BE2C (cell line): Measurements from ENCODE around the gene FOSL2.

Source experiments
- DNase-seq: peaks from one replicate; pipeline ENCODE4 v3.0.0-alpha.2; 2020
- H3K27me3 ChIP-seq: fragments of 250-450 bp; sonication (Bioruptor Pico); 2 replicates; pipeline ENCODE4 v1.5.1; 2020; ENCODE audit warnings: mild to moderate bottlenecking
- H3K36me3 ChIP-seq: fragments of 250-450 bp; sonication (Bioruptor Pico); 2 replicates; pipeline ENCODE4 v1.5.1; 2020; ENCODE audit warnings: mild to moderate bottlenecking
- H3K4me1 ChIP-seq: fragments of 250-450 bp; sonication (Bioruptor Pico); 2 replicates; pipeline ENCODE4 v1.5.1; 2020
- H3K4me3 ChIP-seq: 2 replicates; pipeline ENCODE4 v1.5.1; 2011; ENCODE audit warnings: low read depth, low read length
- H3K9me3 ChIP-seq: fragments of 250-450 bp; sonication (Bioruptor Pico); 2 replicates; pipeline ENCODE4 v1.5.1; 2020
- TF ChIP-seq, protein P1 (sequence below): IDR thresholded peaks from 2 replicates; pipeline ENCODE4 v1.5.1; 2012; ENCODE audit warnings: mild to moderate bottlenecking, low read depth, low read length

FOSL2 gene

DNA sequence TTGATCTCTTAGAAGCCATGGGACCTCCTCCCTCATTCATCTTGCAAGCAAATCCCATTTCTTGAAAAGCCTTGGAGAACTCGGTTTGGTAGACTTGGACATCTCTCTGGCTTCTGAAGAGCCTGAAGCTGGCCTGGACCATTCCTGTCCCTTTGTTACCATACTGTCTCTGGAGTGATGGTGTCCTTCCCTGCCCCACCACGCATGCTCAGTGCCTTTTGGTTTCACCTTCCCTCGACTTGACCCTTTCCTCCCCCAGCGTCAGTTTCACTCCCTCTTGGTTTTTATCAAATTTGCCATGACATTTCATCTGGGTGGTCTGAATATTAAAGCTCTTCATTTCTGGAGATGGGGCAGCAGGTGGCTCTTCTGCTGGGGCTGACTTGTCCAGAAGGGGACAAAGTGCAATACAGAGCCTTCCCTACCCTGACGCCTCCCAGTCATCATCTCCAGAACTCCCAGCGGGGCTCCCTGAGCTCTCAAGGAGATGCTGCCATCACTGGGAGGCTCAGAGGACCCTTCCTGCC lies 20.0 kb downstream of the FOSL2 start:
- Histone ChIP-seq H3K4me1 (no peaks in the 10 kb centered on the region), H3K4me3 (no peak overlapping the region), H3K27me3 (no peaks in the 10 kb centered on the region), H3K9me3 (no peaks in the 10 kb centered on the region), H3K36me3 (peaks cover 70% of the 10 kb centered on the region)
- DNase-seq = no peak
- TF ChIP-seq, protein P1, sequence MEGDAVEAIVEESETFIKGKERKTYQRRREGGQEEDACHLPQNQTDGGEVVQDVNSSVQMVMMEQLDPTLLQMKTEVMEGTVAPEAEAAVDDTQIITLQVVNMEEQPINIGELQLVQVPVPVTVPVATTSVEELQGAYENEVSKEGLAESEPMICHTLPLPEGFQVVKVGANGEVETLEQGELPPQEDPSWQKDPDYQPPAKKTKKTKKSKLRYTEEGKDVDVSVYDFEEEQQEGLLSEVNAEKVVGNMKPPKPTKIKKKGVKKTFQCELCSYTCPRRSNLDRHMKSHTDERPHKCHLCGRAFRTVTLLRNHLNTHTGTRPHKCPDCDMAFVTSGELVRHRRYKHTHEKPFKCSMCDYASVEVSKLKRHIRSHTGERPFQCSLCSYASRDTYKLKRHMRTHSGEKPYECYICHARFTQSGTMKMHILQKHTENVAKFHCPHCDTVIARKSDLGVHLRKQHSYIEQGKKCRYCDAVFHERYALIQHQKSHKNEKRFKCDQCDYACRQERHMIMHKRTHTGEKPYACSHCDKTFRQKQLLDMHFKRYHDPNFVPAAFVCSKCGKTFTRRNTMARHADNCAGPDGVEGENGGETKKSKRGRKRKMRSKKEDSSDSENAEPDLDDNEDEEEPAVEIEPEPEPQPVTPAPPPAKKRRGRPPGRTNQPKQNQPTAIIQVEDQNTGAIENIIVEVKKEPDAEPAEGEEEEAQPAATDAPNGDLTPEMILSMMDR = no peak

GRCh38 chr2:28413152-28413898 lies 20.7 kb downstream of the FOSL2 start:
- TF ChIP-seq, protein P1 = peak; percentile 23; the same call in 1 of the 2 replicates
- Histone ChIP-seq H3K4me1 (no peaks in the 10 kb centered on the region), H3K9me3 (no peaks in the 10 kb centered on the region), H3K4me3 (no peak overlapping the region), H3K36me3 (peaks cover 63% of the 10 kb centered on the region), H3K27me3 (no peaks in the 10 kb centered on the region)
- peak; percentile 34 for DNase-seq

DNA sequence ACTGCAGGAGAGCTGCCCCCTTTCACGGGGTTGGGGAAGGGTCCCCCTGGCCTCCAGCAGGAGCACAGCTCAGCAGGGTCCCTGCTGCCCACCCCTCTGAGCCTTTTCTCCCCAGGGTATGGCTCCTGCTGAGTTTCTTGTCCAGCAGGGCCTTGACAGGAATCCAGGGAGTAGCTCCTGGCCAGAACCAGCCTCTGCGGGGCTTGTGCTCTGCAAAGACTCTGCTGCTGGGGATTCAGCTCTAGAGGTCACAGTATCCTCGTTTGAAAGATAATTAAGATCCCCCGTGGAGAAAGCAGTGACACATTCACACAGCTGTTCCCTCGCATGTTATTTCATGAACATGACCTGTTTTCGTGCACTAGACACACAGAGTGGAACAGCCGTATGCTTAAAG lies 21.2 kb downstream of the FOSL2 start:
- H3K4me3 ChIP-seq = no peak overlapping the region
- TF ChIP-seq, protein P1 = no peak

DNA sequence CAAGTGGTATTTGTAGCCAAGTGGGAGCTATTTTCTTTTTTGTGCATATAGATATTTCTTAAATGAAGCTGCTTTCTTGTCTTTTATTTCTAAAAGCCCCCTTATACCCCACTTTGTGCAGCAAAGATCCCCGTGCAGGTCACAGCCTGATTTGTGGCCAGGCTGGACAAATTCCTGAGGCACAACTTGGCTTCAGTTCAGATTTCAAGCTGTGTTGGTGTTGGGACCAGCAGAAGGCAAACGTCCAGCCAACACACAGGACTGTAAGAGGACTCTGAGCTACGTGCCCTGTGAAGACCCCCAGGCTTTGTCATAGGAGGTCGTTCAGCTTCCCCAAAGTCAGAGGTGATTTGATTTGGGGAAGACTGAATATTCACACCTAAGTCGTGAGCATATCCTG lies 21.9 kb downstream of the FOSL2 start:
- Histone ChIP-seq H3K4me3 (no peak overlapping the region), H3K36me3 (peaks cover 57% of the 10 kb centered on the region), H3K9me3 (no peaks in the 10 kb centered on the region), H3K27me3 (no peaks in the 10 kb centered on the region), H3K4me1 (no peaks in the 10 kb centered on the region)
- DNase-seq = no peak
- TF ChIP-seq, protein P1 = no peak

More for the DNA sequence above, 21.2 kb downstream of the FOSL2 start:
- H3K27me3 ChIP-seq = no peaks in the 10 kb centered on the region
- peaks cover 59% of the 10 kb centered on the region for H3K36me3 ChIP-seq
- H3K9me3 ChIP-seq = no peaks in the 10 kb centered on the region
- no peak for DNase-seq
- H3K4me1 ChIP-seq = no peaks in the 10 kb centered on the region

GRCh38 chr2:28415010-28415409 lies 22.4 kb downstream of the FOSL2 start:
- DNase-seq = no peak
- TF ChIP-seq, protein P1 = no peak
- Histone ChIP-seq H3K9me3 (no peaks in the 10 kb centered on the region), H3K4me1 (no peaks in the 10 kb centered on the region), H3K36me3 (peaks cover 57% of the 10 kb centered on the region), H3K27me3 (no peaks in the 10 kb centered on the region), H3K4me3 (no peak overlapping the region)

GRCh38 chr2:28415715-28416114 lies 23.1 kb downstream of the FOSL2 start:
- H3K27me3 ChIP-seq = no peaks in the 10 kb centered on the region
- no peaks in the 10 kb centered on the region for H3K4me1 ChIP-seq
- no peaks in the 10 kb centered on the region for H3K9me3 ChIP-seq
- no peak overlapping the region for H3K4me3 ChIP-seq
- peaks cover 56% of the 10 kb centered on the region for H3K36me3 ChIP-seq
- no peak for DNase-seq
- TF ChIP-seq, protein P1 = no peak
